ENCODE results near the gene NACC2. TPM values are rescaled to one million over a fixed set of nuclear protein-coding genes. Genes with fewer than 3 reads are reported as not detected.

Gene NACC2
- total and polyA plus RNA-seq, 2 donors (not counting 3 experiments of a cell fraction or from before 2014, with no cell fraction given), result 15.8 to 27.1 TPM

GRCh38 chr9:135983208-135984071 is 111.6 kb downstream of the NACC2 start:
- FAIRE-seq (no peak), DNase-seq (ENCODE audit: low read depth, low spot score) (no peak)
- Histone ChIP-seq H3K79me2 (ENCODE audit: control insufficient read depth, insufficient read depth, low read length) (no peaks in the 10 kb centered on the region), H3K9me1 (replicated peaks; ENCODE audit: control insufficient read depth, extremely low read depth, insufficient read depth, low read length) (no peaks in the 10 kb centered on the region), H3K4me2 (ENCODE audit: insufficient read depth, low read length) (no peak overlapping the region), H2AFZ (ENCODE audit: low read depth, low read length) (no peak overlapping the region), H4K20me1 (replicated peaks; ENCODE audit: control insufficient read depth, extremely low read depth, insufficient read depth, low read length) (no peaks in the 10 kb centered on the region), H3K9me3 (replicated peaks; ENCODE audit: control insufficient read depth, insufficient read depth, low read length) (no peaks in the 10 kb centered on the region), H3K9ac (replicated peaks; ENCODE audit: extremely low read depth, insufficient read depth, low read length) (no peak overlapping the region), H3K27me3 (ENCODE audit: control insufficient read depth in 2 of 2, insufficient read depth in 2 of 2, low read length in 2 of 2) (no peaks in the 10 kb centered on the region), H3K27ac (ENCODE audit: insufficient read depth, low read depth, low read length) (no peak overlapping the region), H3K4me1 (ENCODE audit: control insufficient read depth, extremely low read depth, insufficient read depth, low read length) (peaks cover 4% of the 10 kb centered on the region), H3K4me3 (replicated peaks in 1 of 3; ENCODE audit: insufficient read depth in 1 of 3, low read depth in 1 of 3, low read length in 3 of 3) (no peak overlapping the region), H3K36me3 (ENCODE audit: control insufficient read depth in 2 of 2, extremely low read depth in 1 of 2, insufficient read depth in 2 of 2, low read length in 2 of 2) (no peaks in the 10 kb centered on the region)
- BruUV-seq (replicated peaks), result no TSS peak
- ChIA-PET POLR2A (no interaction called here), CTCF (interaction anchor here (0.8 to 1.9 kb wide), 3 partner anchors 16 to 139 kb away, joined by 4 to 6 read pairs (median 5); no protein-coding TSS in a partner anchor)
- dilution Hi-C loops (cut with MboI; ENCODE audit: extremely low pct_ligation_motif_present, low sequenced_read_pairs), result no loop called here
- intact Hi-C loops (cut with micrococcal nuclease), result no loop called here
- TF ChIP-seq EZH2 (IDR thresholded peaks at IDR 0.05; ENCODE audit: borderline replicate concordance, low read depth, low read length, severe bottlenecking) (no peak), POLR2AphosphoS5 (IDR thresholded peaks at IDR 0.05; ENCODE audit: insufficient read depth, low read depth, low read length) (no peak), POLR2A (IDR thresholded peaks at IDR 0.05; ENCODE audit: low read depth, low read length) (no peak), MYC (IDR thresholded peaks at IDR 0.05; ENCODE audit: low read depth, low read length) (no peak), FOS (IDR thresholded peaks at IDR 0.05; ENCODE audit: borderline replicate concordance, insufficient read depth, low read length) (no peak), GATA2 (IDR thresholded peaks at IDR 0.05; ENCODE audit: insufficient read depth, insufficient read length, low read depth, low read length) (no peak), CTCF (IDR thresholded peaks at IDR 0.05; ENCODE audit: extremely low read depth in 1 of 2, insufficient read depth in 1 of 2, low read depth in 1 of 2, low read length in 2 of 2) (no peak), JUN (IDR thresholded peaks at IDR 0.05; ENCODE audit: borderline replicate concordance, insufficient read depth, insufficient read length, low read depth) (no peak)
- TF ChIP-seq, protein P1, sequence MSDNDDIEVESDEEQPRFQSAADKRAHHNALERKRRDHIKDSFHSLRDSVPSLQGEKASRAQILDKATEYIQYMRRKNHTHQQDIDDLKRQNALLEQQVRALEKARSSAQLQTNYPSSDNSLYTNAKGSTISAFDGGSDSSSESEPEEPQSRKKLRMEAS (IDR thresholded peaks at IDR 0.05; ENCODE audit: insufficient read depth, insufficient read length), result no peak
